Mesenchymal stem cell (in vitro differentiated cells and primary cell): ENCODE data around the gene MB21D2.

Experiments used
- DNase-seq: peaks from one replicate; pipeline ENCODE4 v3.0.0-alpha.2; 2013
- H2AFZ ChIP-seq: one replicate; pipeline ENCODE4 v1.6.1; 2013; ENCODE audit warnings: low read depth, mild to moderate bottlenecking, control low read depth, inconsistent platforms, low read length, moderate library complexity
- H2AK5ac ChIP-seq: 2 replicates; pipeline ENCODE4 v1.6.1; 2013; ENCODE audit warnings: low read length, moderate library complexity, mild to moderate bottlenecking, inconsistent platforms; ENCODE audit not compliant: severe bottlenecking
- H2BK120ac ChIP-seq: one replicate; pipeline ENCODE4 v1.6.1; 2013; ENCODE audit warnings: low read depth, mild to moderate bottlenecking, inconsistent platforms, low read length, moderate library complexity
- H2BK12ac ChIP-seq, 2 experiments: one replicate each; pipeline ENCODE4 v1.6.1; 2013; ENCODE audit warnings: inconsistent platforms in 2 of 2, low read length in 2 of 2, mild to moderate bottlenecking in 2 of 2, moderate library complexity in 2 of 2, control low read depth in 1 of 2
- H2BK15ac ChIP-seq: one replicate; pipeline ENCODE4 v1.6.1; 2013; ENCODE audit warnings: mild to moderate bottlenecking, low read depth, inconsistent platforms; ENCODE audit not compliant: poor library complexity, severe bottlenecking
- H2BK5ac ChIP-seq: 2 replicates; pipeline ENCODE4 v1.6.1; 2013; ENCODE audit warnings: low read depth, mild to moderate bottlenecking, low read length, control low read depth, inconsistent platforms; ENCODE audit not compliant: poor library complexity, severe bottlenecking
- H3K14ac ChIP-seq, 2 experiments: one replicate each; pipeline ENCODE4 v1.6.1; 2013; ENCODE audit warnings: inconsistent platforms in 2 of 2, low read length in 2 of 2, control low read depth in 1 of 2, mild to moderate bottlenecking in 1 of 2, moderate library complexity in 1 of 2
- H3K18ac ChIP-seq, 2 experiments: one replicate each; pipeline ENCODE4 v1.6.1; 2013; ENCODE audit warnings: inconsistent platforms in 2 of 2, low read length in 2 of 2, control low read depth in 1 of 2, low read depth in 1 of 2, mild to moderate bottlenecking in 1 of 2
- H3K23ac ChIP-seq, 2 experiments: one replicate each; pipeline ENCODE4 v1.6.1; 2013; ENCODE audit warnings: inconsistent platforms in 2 of 2, low read length in 2 of 2, mild to moderate bottlenecking in 2 of 2, moderate library complexity in 2 of 2, control low read depth in 1 of 2
- H3K27ac ChIP-seq: 2 replicates; pipeline ENCODE4 v1.5.1; 2013; ENCODE audit warnings: mild to moderate bottlenecking, moderate library complexity, low read length, control low read depth, inconsistent platforms; ENCODE audit not compliant: poor library complexity, severe bottlenecking
- H3K27me3 ChIP-seq, 2 experiments: 2 replicates each; pipeline versions ENCODE4 v1.6.1 to v1.7.0; 2013; ENCODE audit warnings: low read length in 2 of 2, mild to moderate bottlenecking in 2 of 2, moderate library complexity in 2 of 2, control low read depth in 1 of 2, inconsistent platforms in 1 of 2; ENCODE audit not compliant: control insufficient read depth in 1 of 2, insufficient read depth in 1 of 2
- H3K36me3 ChIP-seq, 2 experiments: 2 replicates each; pipeline versions ENCODE4 v1.6.1 to v1.7.0; 2013; ENCODE audit warnings: low read length in 2 of 2, control low read depth in 1 of 2, inconsistent platforms in 1 of 2, low read depth in 1 of 2, mild to moderate bottlenecking in 1 of 2; ENCODE audit not compliant: insufficient read depth in 2 of 2, control insufficient read depth in 1 of 2
- H3K4ac ChIP-seq, 2 experiments: one replicate each; pipeline ENCODE4 v1.6.1; 2013; ENCODE audit warnings: inconsistent platforms in 2 of 2, low read length in 2 of 2, mild to moderate bottlenecking in 2 of 2, moderate library complexity in 2 of 2, control low read depth in 1 of 2, low read depth in 1 of 2
- H3K4me1 ChIP-seq: 2 replicates; pipeline ENCODE4 v1.6.1; 2013; ENCODE audit warnings: low read depth, low read length, control low read depth; ENCODE audit not compliant: control insufficient read depth, insufficient read depth
- H3K4me2 ChIP-seq: 2 replicates; pipeline ENCODE4 v1.6.1; 2013; ENCODE audit warnings: low read length, mild to moderate bottlenecking, inconsistent platforms; ENCODE audit not compliant: poor library complexity, severe bottlenecking
- H3K4me3 ChIP-seq, 2 experiments: 2 replicates each; pipeline versions ENCODE4 v1.5.1 to v1.7.0; 2013; ENCODE audit warnings: low read length in 2 of 2, mild to moderate bottlenecking in 2 of 2, control low read depth in 1 of 2, low read depth in 1 of 2; ENCODE audit not compliant: insufficient read depth in 1 of 2
- H3K79me1 ChIP-seq: replicated peaks from 2 replicates; pipeline ENCODE4 v1.6.1; 2013; ENCODE audit warnings: mild to moderate bottlenecking, control low read depth, low read length, inconsistent platforms; ENCODE audit not compliant: poor library complexity, severe bottlenecking
- H3K9ac ChIP-seq: 2 replicates; pipeline ENCODE4 v1.7.0; 2013; ENCODE audit warnings: mild to moderate bottlenecking, low read length, moderate library complexity
- H3K9me3 ChIP-seq: 2 replicates; pipeline ENCODE4 v1.7.0; 2013; ENCODE audit warnings: mild to moderate bottlenecking, low read length; ENCODE audit not compliant: control insufficient read depth
- H4K8ac ChIP-seq: one replicate; pipeline ENCODE4 v1.6.1; 2013; ENCODE audit warnings: inconsistent platforms, mild to moderate bottlenecking, low read length, moderate library complexity
- H4K91ac ChIP-seq: one replicate; pipeline ENCODE4 v1.6.1; 2013; ENCODE audit warnings: mild to moderate bottlenecking, low read length, inconsistent platforms
- WGBS: methylation state at CpG from one replicate; pipeline ENCODE4 v1.1.7; 2013; ENCODE audit warnings: mixed read lengths; 5-methylcytosine and 5-hydroxymethylcytosine counted together

The MB21D2 gene

DNA sequence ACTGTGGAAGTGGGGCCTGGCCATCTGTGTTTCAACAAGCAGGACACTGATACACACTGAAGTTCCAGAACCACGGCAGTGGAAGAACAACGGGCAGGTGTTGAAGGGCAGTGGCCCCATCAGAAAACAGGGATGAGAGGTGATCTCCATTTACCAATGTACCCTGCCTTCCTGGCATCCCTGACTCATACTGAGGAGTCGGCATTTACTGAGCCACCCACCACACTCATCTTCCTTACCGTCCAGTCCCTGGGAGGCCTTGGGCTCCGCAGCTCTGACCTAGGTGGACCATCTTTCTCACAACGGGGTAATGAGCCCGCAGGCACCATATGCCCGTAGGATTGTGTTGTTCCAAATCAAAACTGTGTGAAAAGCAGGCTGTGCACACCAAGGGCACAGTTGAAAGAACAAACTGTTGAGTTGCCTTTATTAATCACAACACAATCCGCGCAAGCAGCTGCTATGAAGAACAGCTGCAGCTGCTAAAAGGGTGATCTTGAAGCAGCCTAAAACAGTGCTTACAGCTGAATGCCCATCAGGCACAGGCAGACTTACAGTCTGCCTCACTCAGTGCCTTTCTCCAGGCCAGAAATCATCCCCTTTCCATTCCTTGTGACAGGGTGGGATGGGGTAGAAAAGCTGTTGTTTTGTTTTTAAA lies 12.9 kb downstream of the MB21D2 start:
- Histone ChIP-seq H3K27me3 (no peaks in the 10 kb centered on the region), H2AK5ac (peak overlapping the region; percentile 27), H3K4ac (no peak overlapping the region), H3K79me1 (peaks cover 27% of the 10 kb centered on the region), H4K8ac (no peak overlapping the region), H4K91ac (no peak overlapping the region), H3K14ac (no peak overlapping the region), H3K9me3 (no peaks in the 10 kb centered on the region), H3K23ac (no peak overlapping the region), H3K36me3 (no peaks in the 10 kb centered on the region), H3K9ac (no peak overlapping the region), H3K18ac (no peak overlapping the region), H3K27ac (no peak overlapping the region), H3K4me3 (no peak overlapping the region), H2BK120ac (no peak overlapping the region), H3K4me1 (peaks cover 4% of the 10 kb centered on the region), H2BK5ac (no peak overlapping the region), H2BK15ac (no peak overlapping the region), H3K4me2 (no peak overlapping the region), H2AFZ (no peak overlapping the region), H2BK12ac (no peak overlapping the region)
- no peak for DNase-seq
- WGBS = 96% methylated on average over 10 of the region's 10 CpGs

DNA sequence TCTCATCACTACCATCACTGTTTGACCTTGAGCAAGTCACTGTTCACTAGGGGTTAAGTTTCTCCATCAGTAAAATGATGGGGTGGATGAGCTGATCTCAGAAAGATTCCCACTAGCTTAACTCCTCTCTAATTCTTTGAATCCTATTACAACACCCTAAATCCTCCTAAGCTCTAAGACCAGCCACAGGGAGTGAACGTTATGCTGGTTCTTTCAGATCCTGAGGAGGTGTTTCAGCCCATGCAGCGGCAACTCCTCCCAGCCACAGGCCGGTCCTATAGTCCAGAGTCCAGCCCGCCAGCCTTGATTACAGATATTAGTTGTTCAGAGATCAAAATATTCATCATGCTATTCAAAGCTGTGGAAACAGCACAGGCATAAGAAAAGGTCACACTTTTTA lies 15.1 kb downstream of the MB21D2 start:
- H3K14ac ChIP-seq = no peak overlapping the region
- H2BK120ac ChIP-seq = no peak overlapping the region
- H3K27me3 ChIP-seq = no peaks in the 10 kb centered on the region
- H2AK5ac ChIP-seq = no peak overlapping the region
- H3K4ac ChIP-seq = no peak overlapping the region
- H2BK12ac ChIP-seq = no peak overlapping the region
- no peaks in the 10 kb centered on the region for H3K9me3 ChIP-seq
- no peak overlapping the region for H2BK5ac ChIP-seq
- H3K36me3 ChIP-seq = no peaks in the 10 kb centered on the region
- H3K79me1 ChIP-seq = peaks cover 28% of the 10 kb centered on the region
- H3K4me1 ChIP-seq = peaks cover 4% of the 10 kb centered on the region
- H2AFZ ChIP-seq = no peak overlapping the region
- H4K8ac ChIP-seq = no peak overlapping the region
- no peak overlapping the region for H3K4me3 ChIP-seq
- DNase-seq = no peak
- no peak overlapping the region for H2BK15ac ChIP-seq
- no peak overlapping the region for H3K23ac ChIP-seq
- no peak overlapping the region for H3K9ac ChIP-seq
- no peak overlapping the region for H3K27ac ChIP-seq
- H3K18ac ChIP-seq = no peak overlapping the region
- no peak overlapping the region for H3K4me2 ChIP-seq
- no peak overlapping the region for H4K91ac ChIP-seq
- 79% methylated on average over 2 of the region's 4 CpGs for WGBS

DNA sequence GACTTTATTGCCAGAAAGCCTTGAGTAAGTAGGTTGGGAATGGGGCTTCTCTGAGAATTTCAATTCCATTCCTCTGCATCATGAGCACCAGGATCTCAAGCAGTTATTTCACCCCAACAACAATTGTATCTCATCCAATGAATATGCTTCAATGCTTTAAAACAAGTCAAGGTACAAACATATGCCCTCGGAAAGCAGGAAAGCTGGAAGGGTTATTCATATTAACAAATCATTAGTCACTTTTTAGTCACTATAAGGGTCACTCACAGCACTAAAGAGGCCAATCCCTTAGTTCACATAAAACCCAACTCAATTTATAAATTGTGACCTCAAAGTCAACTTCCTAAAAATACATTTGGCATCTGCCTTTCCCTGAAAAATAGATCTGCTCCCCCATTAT lies 16.2 kb downstream of the MB21D2 start:
- H3K9ac ChIP-seq = no peak overlapping the region
- H3K27ac ChIP-seq = peak overlapping the region; percentile 42
- H3K4me2 ChIP-seq = no peak overlapping the region
- H4K91ac ChIP-seq = no peak overlapping the region
- no peak overlapping the region for H3K18ac ChIP-seq
- no peak overlapping the region for H3K14ac ChIP-seq
- no peak overlapping the region for H4K8ac ChIP-seq
- 0% methylated on average over 1 of the region's 1 CpG for WGBS
- H2BK120ac ChIP-seq = no peak overlapping the region
- peaks cover 4% of the 10 kb centered on the region for H3K4me1 ChIP-seq
- no peaks in the 10 kb centered on the region for H3K9me3 ChIP-seq
- no peaks in the 10 kb centered on the region for H3K27me3 ChIP-seq
- no peak overlapping the region for H2AK5ac ChIP-seq
- no peak overlapping the region for H3K4me3 ChIP-seq
- H2BK15ac ChIP-seq = no peak overlapping the region
- no peak overlapping the region for H3K4ac ChIP-seq
- H2BK5ac ChIP-seq = no peak overlapping the region
- peak; percentile 78 for DNase-seq
- H3K23ac ChIP-seq = no peak overlapping the region
- H3K36me3 ChIP-seq = no peaks in the 10 kb centered on the region
- peaks cover 24% of the 10 kb centered on the region for H3K79me1 ChIP-seq
- H2BK12ac ChIP-seq = no peak overlapping the region
- H2AFZ ChIP-seq = no peak overlapping the region

DNA sequence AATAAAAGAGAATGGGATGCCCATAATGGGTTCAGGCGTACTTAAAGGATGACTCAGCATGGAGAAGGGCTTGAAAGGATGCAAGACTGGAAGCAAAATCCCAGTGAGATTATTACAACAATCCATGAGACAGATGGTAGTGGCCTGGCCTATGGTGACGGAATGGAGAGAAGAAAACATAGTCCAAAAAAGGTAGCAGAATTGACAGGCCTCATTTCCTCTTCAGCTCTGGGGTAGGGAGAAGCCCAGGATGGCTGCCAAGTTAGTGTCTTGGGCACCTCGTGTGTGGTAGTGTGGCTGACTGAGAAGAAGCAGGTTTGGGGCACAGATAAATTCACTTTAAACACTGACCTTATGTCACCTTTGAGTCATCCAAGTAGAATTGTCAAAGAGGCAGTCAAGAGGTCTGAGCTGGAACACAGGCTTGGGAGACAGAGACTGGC lies 18.1 kb downstream of the MB21D2 start:
- Histone ChIP-seq H2AFZ (no peak overlapping the region), H3K36me3 (no peaks in the 10 kb centered on the region), H3K9ac (no peak overlapping the region), H3K4me2 (no peak overlapping the region), H3K79me1 (peaks cover 20% of the 10 kb centered on the region), H3K9me3 (no peaks in the 10 kb centered on the region), H3K23ac (no peak overlapping the region), H3K27ac (peak overlapping the region; percentile 12), H3K27me3 (no peaks in the 10 kb centered on the region), H2BK12ac (no peak overlapping the region), H3K14ac (no peak overlapping the region), H2BK15ac (no peak overlapping the region), H4K8ac (no peak overlapping the region), H2BK120ac (no peak overlapping the region), H4K91ac (peak overlapping the region; percentile 84), H2AK5ac (no peak overlapping the region), H3K18ac (no peak overlapping the region), H2BK5ac (no peak overlapping the region), H3K4me3 (no peak overlapping the region), H3K4me1 (peaks cover 1% of the 10 kb centered on the region), H3K4ac (no peak overlapping the region)
- peak; percentile 93 for DNase-seq
- 11% methylated on average over 2 of the region's 3 CpGs for WGBS
